A549 treated with CpdA at 1 μM for 4 hours (cell line): ENCODE measurements around the gene KRT73. TPM values are rescaled to one million over a fixed set of nuclear protein-coding genes. Genes with fewer than 3 reads are reported as not detected.

ENCODE experiments used
- total RNA-seq: library from RNA; stranded (reverse); fragments of 200-300 nt; extraction: Qiagen RNA extraction; gene quantifications from 5 replicates; pipeline ENCODE4 v1.2.3, GENCODE V29; 2022; ENCODE audit warnings: low read depth

The KRT73 gene
- total RNA-seq = not detected in 5 replicates

GRCh38 chr12:52618216-52618615, at the start of gene KRT73:
TSS of gene KRT73 (minus strand) at chr12:52618559. CDS start at chr12:52618524, 35 bp downstream.

GRCh38 chr12:52651726-52652261, 33.4 kb upstream of the KRT73 start, which contains the start of gene KRT2:
TSS of gene KRT2 (minus strand) at chr12:52652211. CDS start at chr12:52652142, 69 bp downstream.

GRCh38 chr12:52600941-52601481, 17.3 kb downstream of the KRT73 start, which contains the start of gene KRT72:
TSS of gene KRT72 (minus strand) at chr12:52601463. CDS start at chr12:52601452, 11 bp downstream.

GRCh38 chr12:52573743-52574142, 44.6 kb downstream of the KRT73 start, which contains the start of gene KRT74:
TSS of gene KRT74 (minus strand) at chr12:52573843. CDS start at chr12:52573777, 66 bp downstream.

Other genes with a start within 250 kb of the KRT73 start
- not detected in 5 replicates for gene KRT84, start 232.9 kb downstream of the KRT73 start, total RNA-seq
- not detected in 5 replicates for gene KRT82, start 212.2 kb downstream of the KRT73 start, total RNA-seq
- 0.19 to 0.29 TPM (median 0.23 TPM) in 5 replicates for gene KRT75, start 184.2 kb downstream of the KRT73 start, total RNA-seq
- 0.06 TPM in 1 of 5 replicates, not detected in the others for gene KRT6B, start 166.4 kb downstream of the KRT73 start, total RNA-seq
- gene KRT6C, start 144.8 kb downstream of the KRT73 start, total RNA-seq = not detected in 5 replicates
- gene KRT6A, start 125.3 kb downstream of the KRT73 start, total RNA-seq = 0.15 to 0.42 TPM (median 0.29 TPM) in 5 replicates
- 0.08 to 0.25 TPM (median 0.09 TPM) in 3 of 5 replicates, not detected in the others for gene KRT5, start 98.2 kb downstream of the KRT73 start, total RNA-seq
- not detected in 5 replicates for gene KRT71, start 65.4 kb downstream of the KRT73 start, total RNA-seq
- not detected in 5 replicates for gene KRT74, start 44.7 kb downstream of the KRT73 start, total RNA-seq
- gene KRT72, start 17.1 kb downstream of the KRT73 start, total RNA-seq = not detected in 5 replicates
- 0.03 TPM in 1 of 5 replicates, not detected in the others for gene KRT2, start 33.7 kb upstream of the KRT73 start, total RNA-seq
- not detected in 5 replicates for gene KRT1, start 61.8 kb upstream of the KRT73 start, total RNA-seq
- gene KRT77, start 85.0 kb upstream of the KRT73 start, total RNA-seq = not detected in 5 replicates
- gene KRT76, start 158.8 kb upstream of the KRT73 start, total RNA-seq = not detected in 5 replicates
- gene KRT3, start 177.6 kb upstream of the KRT73 start, total RNA-seq = 0.03 to 0.10 TPM in 2 of 5 replicates, not detected in the others
- gene KRT4, start 195.6 kb upstream of the KRT73 start, total RNA-seq = 2.3 to 4.2 TPM (median 3.1 TPM) in 5 replicates
- 0.09 to 0.22 TPM (median 0.16 TPM) in 4 of 5 replicates, not detected in the other for gene KRT79, start 215.8 kb upstream of the KRT73 start, total RNA-seq
- gene KRT78, start 230.4 kb upstream of the KRT73 start, total RNA-seq = 0.06 TPM in 1 of 5 replicates, not detected in the others